ENCODE data around the gene DPEP1. TPM values are rescaled to one million over a fixed set of nuclear protein-coding genes. Genes with fewer than 3 reads are reported as not detected.
"Not testable (repeated sequence)": the region's sequence is repeated elsewhere in the genome, so short reads cannot be mapped to it uniquely, and the experiment has no call there.

DPEP1 gene
- total and polyA plus RNA-seq, 7 donors, result 0.92 to 1.2 TPM; not detected in 5

- Histone ChIP-seq H3K9me3 (no peaks in the 10 kb centered on the region), H3K36me3 (peaks cover 0 to 25% (median 4%) of the 10 kb centered on the region in 4 donors), H3K4me1 (peaks cover 0 to 28% (median 23%) of the 10 kb centered on the region in 4 donors), H3K27me3 (no peaks in the 10 kb centered on the region), H3K4me3 (no peak overlapping the region), H3K27ac (no peak overlapping the region)
- intact Hi-C loops (cut with DNase I), result no loop called here
- no peak for TF ChIP-seq EP300 (IDR thresholded peaks at IDR 0.05)
- no peak for TF ChIP-seq CTCF (IDR thresholded peaks at IDR 0.05)
- no peak for TF ChIP-seq POLR2A (IDR thresholded peaks at IDR 0.05)
- TF ChIP-seq POLR2AphosphoS5 (IDR thresholded peaks at IDR 0.05), result no peak
- DNase-seq, result no peak
- WGBS, 2 donors, result 95% methylated on average over 7 of the region's 7 CpGs
Observed at GRCh38 chr16:89660146-89660545, 46.7 kb downstream of the DPEP1 start.

- 96 to 97% methylated on average over 9 of the region's 9 CpGs for WGBS, 2 donors
Observed at GRCh38 chr16:89661215-89661614, 47.8 kb downstream of the DPEP1 start.

GRCh38 chr16:89664238-89664637, 50.8 kb downstream of the DPEP1 start:
- H3K27me3 ChIP-seq; H3K4me1 ChIP-seq; H3K4me3 ChIP-seq; H3K9me3 ChIP-seq; H3K27ac ChIP-seq; DNase-seq; intact Hi-C loops (cut with DNase I): not testable (repeated sequence)
- H3K36me3 ChIP-seq, result peaks cover 0 to 25% (median 4%) of the 10 kb centered on the region in 4 donors
- WGBS, 2 donors, result 83 to 87% methylated on average over 10 of the region's 11 CpGs

More at GRCh38 chr16:89661215-89661614, 47.8 kb downstream of the DPEP1 start:
- Histone ChIP-seq H3K27me3 (no peaks in the 10 kb centered on the region), H3K4me1 (peaks cover 0 to 24% (median 20%) of the 10 kb centered on the region in 4 donors), H3K9me3 (no peaks in the 10 kb centered on the region), H3K4me3 (no peak overlapping the region), H3K36me3 (peaks cover 0 to 25% (median 4%) of the 10 kb centered on the region in 4 donors), H3K27ac (no peak overlapping the region)
- intact Hi-C loops (cut with DNase I), result no loop called here
- TF ChIP-seq POLR2AphosphoS5 (IDR thresholded peaks at IDR 0.05) (no peak), POLR2A (IDR thresholded peaks at IDR 0.05) (no peak), CTCF (IDR thresholded peaks at IDR 0.05) (no peak), EP300 (IDR thresholded peaks at IDR 0.05) (no peak)
- DNase-seq, result no peak

GRCh38 chr16:89667000-89667399, 53.6 kb downstream of the DPEP1 start:
- H3K27me3 ChIP-seq; H3K4me1 ChIP-seq; intact Hi-C loops (cut with DNase I); H3K9me3 ChIP-seq; DNase-seq; H3K4me3 ChIP-seq; H3K27ac ChIP-seq: not testable (repeated sequence)
- WGBS, 2 donors, result 62 to 66% methylated on average over 7 of the region's 7 CpGs
- peaks cover 0 to 13% (median 4%) of the 10 kb centered on the region in 4 donors for H3K36me3 ChIP-seq

GRCh38 chr16:89667633-89668032, 54.2 kb downstream of the DPEP1 start:
- H3K4me1 ChIP-seq, result no peaks in the 10 kb centered on the region
- whole genome bisulfite sequencing, 2 donors, result 83 to 88% methylated on average over 9 of the region's 9 CpGs
- intact Hi-C loops (cut with DNase I), result no loop called here
- no peak overlapping the region for H3K4me3 ChIP-seq
- no peak for DNase-seq
- no peaks in the 10 kb centered on the region for H3K27me3 ChIP-seq
- TF ChIP-seq POLR2AphosphoS5 (IDR thresholded peaks at IDR 0.05), result no peak
- TF ChIP-seq CTCF (IDR thresholded peaks at IDR 0.05), result no peak
- TF ChIP-seq POLR2A (IDR thresholded peaks at IDR 0.05), result no peak
- TF ChIP-seq EP300 (IDR thresholded peaks at IDR 0.05), result no peak
- peaks cover 0 to 8% (median 4%) of the 10 kb centered on the region in 4 donors for H3K36me3 ChIP-seq
- H3K27ac ChIP-seq, result no peak overlapping the region
- H3K9me3 ChIP-seq, result no peaks in the 10 kb centered on the region

GRCh38 chr16:89668790-89669158, 55.3 kb downstream of the DPEP1 start:
- TF ChIP-seq EP300 (IDR thresholded peaks at IDR 0.05) (no peak), CTCF (IDR thresholded peaks at IDR 0.05) (no peak), POLR2AphosphoS5 (IDR thresholded peaks at IDR 0.05) (no peak), POLR2A (IDR thresholded peaks at IDR 0.05) (no peak)
- Histone ChIP-seq H3K4me1 (no peaks in the 10 kb centered on the region), H3K27ac (no peak overlapping the region), H3K4me3 (no peak overlapping the region), H3K9me3 (no peaks in the 10 kb centered on the region), H3K27me3 (no peaks in the 10 kb centered on the region), H3K36me3 (peaks cover 0 to under 1% (median 0%) of the 10 kb centered on the region in 4 donors)
- 46 to 66% methylated on average over 5 of the region's 5 CpGs for WGBS, 2 donors
- intact Hi-C loops (cut with DNase I), result no loop called here
- DNase-seq, result no peak

Data from sigmoid colon (tissue), 7 donors.